Left ventricle myocardium inferior (tissue), 1 donor: ENCODE measurements around the gene SMARCD1. TPM values are rescaled to one million over a fixed set of nuclear protein-coding genes. Genes with fewer than 3 reads are reported as not detected.
A peak's percentile ranks its signal among the peaks of the same experiment; 100 is the strongest.

Source experiments
- DNase-seq: peaks from one replicate; pipeline ENCODE4 v3.0.0-alpha.2; 2020
- H3K27ac ChIP-seq: fragments of 200-600 bp; replicated peaks from 2 replicates; pipeline ENCODE4 v1.8.0; 2021
- H3K27me3 ChIP-seq: fragments of 200-600 bp; 2 replicates; pipeline ENCODE4 v1.8.0; 2021; ENCODE audit warnings: low read depth
- H3K36me3 ChIP-seq: fragments of 200-600 bp; 2 replicates; pipeline ENCODE4 v1.8.0; 2021
- H3K4me1 ChIP-seq: fragments of 200-600 bp; 2 replicates; pipeline ENCODE4 v1.8.0; 2021
- H3K4me3 ChIP-seq: fragments of 200-600 bp; 2 replicates; pipeline ENCODE4 v1.8.0; 2021; ENCODE audit warnings: mild to moderate bottlenecking, moderate library complexity
- H3K9me3 ChIP-seq: fragments of 200-600 bp; replicated peaks from 2 replicates; pipeline ENCODE4 v1.8.0; 2021
- intact Hi-C: fragments of 100-400 bp; cut with micrococcal nuclease; formaldehyde crosslinking; loops from one replicate; pipeline ENCODE4 v1.11.0; 2022
- long read RNA-seq: library from polyadenylated mRNA; unstranded; transcript quantifications from one replicate; pipeline ENCODE4 v2.0.0, GENCODE V29; 2021
- total RNA-seq: library from RNA; stranded (reverse); fragmentation: NEBNext Ultra II Directional; extraction: Animal tissue kit (Norgen Biotek cat#: 25700); gene quantifications from one replicate; pipeline ENCODE4 v1.2.1, GENCODE V29; 2021
- TF ChIP-seq, protein P1 (sequence below): fragments of 200-600 bp; IDR thresholded peaks from 2 replicates; pipeline ENCODE4 v1.8.0; 2021; ENCODE audit warnings: antibody characterized with exemption, mild to moderate bottlenecking, borderline replicate concordance
- donor health status: DM: no; HTN: yes; CAD: no; lungs with severe emphysema.

SMARCD1 gene
- total RNA-seq: 15.4 TPM
- long read RNA-seq, transcript SMARCD1-202 (13 exons, 3,658 nt): major isoform, 5 of 8 reads
- long read RNA-seq, partial matches to known transcripts: 1 of 8 reads
- long read RNA-seq, other reads (novel, unspliced or antisense): 2 of 8 reads

GRCh38 chr12:50084775-50085614 lies at the start of gene SMARCD1:
SMARCD1 (plus strand) TSS chr12:50085342; CDS start chr12:50085370, 28 bp downstream.
- Histone ChIP-seq H3K9me3 (no peaks in the 10 kb centered on the region), H3K36me3 (peaks cover 33% of the 10 kb centered on the region), H3K4me3 (peak within 1 kb of the TSS; percentile 98), H3K27me3 (peaks cover 7% of the 10 kb centered on the region), H3K4me1 (peaks cover 41% of the 10 kb centered on the region), H3K27ac (peak within 1 kb of the TSS; percentile 100)
- DNase-seq: peak; percentile 93
- intact Hi-C loops: no loop called here
- TF ChIP-seq, protein P1, sequence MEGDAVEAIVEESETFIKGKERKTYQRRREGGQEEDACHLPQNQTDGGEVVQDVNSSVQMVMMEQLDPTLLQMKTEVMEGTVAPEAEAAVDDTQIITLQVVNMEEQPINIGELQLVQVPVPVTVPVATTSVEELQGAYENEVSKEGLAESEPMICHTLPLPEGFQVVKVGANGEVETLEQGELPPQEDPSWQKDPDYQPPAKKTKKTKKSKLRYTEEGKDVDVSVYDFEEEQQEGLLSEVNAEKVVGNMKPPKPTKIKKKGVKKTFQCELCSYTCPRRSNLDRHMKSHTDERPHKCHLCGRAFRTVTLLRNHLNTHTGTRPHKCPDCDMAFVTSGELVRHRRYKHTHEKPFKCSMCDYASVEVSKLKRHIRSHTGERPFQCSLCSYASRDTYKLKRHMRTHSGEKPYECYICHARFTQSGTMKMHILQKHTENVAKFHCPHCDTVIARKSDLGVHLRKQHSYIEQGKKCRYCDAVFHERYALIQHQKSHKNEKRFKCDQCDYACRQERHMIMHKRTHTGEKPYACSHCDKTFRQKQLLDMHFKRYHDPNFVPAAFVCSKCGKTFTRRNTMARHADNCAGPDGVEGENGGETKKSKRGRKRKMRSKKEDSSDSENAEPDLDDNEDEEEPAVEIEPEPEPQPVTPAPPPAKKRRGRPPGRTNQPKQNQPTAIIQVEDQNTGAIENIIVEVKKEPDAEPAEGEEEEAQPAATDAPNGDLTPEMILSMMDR: peak; percentile 40

DNA sequence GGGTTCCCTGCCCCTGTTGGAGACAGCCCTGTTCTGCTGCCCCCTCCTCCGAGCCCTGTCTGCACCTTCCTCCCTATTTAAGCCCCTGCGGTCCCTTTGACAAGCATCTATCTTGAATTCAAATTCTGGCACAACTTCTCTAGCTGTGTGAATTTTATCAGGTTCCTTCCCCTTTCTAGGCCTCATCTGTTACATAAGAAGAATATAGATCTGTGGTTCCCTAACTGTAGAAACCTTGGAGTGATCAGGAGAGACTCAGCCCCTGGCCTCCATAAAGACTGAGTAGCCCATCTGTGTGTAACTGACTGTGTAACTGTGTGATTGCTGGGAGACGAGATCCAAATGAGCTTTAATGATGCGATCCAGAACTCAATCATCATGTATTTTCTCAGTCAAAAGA lies 46.8 kb upstream of the SMARCD1 start:
- H3K27me3 ChIP-seq: peaks cover 38% of the 10 kb centered on the region
- no peak overlapping the region for H3K4me3 ChIP-seq
- no peaks in the 10 kb centered on the region for H3K9me3 ChIP-seq
- no peaks in the 10 kb centered on the region for H3K36me3 ChIP-seq
- TF ChIP-seq, protein P1: no peak
- no peak overlapping the region for H3K27ac ChIP-seq
- intact Hi-C loops: no loop called here
- H3K4me1 ChIP-seq: no peaks in the 10 kb centered on the region
- no peak for DNase-seq

GRCh38 chr12:50039151-50039835 lies 45.8 kb upstream of the SMARCD1 start:
- intact Hi-C loops: no loop called here
- H3K27ac ChIP-seq: no peak overlapping the region
- no peaks in the 10 kb centered on the region for H3K4me1 ChIP-seq
- H3K9me3 ChIP-seq: no peaks in the 10 kb centered on the region
- DNase-seq: peak; percentile 85
- no peak overlapping the region for H3K4me3 ChIP-seq
- TF ChIP-seq, protein P1: peak; percentile 89
- H3K36me3 ChIP-seq: no peaks in the 10 kb centered on the region
- H3K27me3 ChIP-seq: peaks cover 30% of the 10 kb centered on the region

GRCh38 chr12:50040657-50041056 lies 44.5 kb upstream of the SMARCD1 start:
- Histone ChIP-seq H3K4me1 (no peaks in the 10 kb centered on the region), H3K36me3 (no peaks in the 10 kb centered on the region), H3K27ac (no peak overlapping the region), H3K27me3 (peaks cover 17% of the 10 kb centered on the region), H3K9me3 (no peaks in the 10 kb centered on the region), H3K4me3 (no peak overlapping the region)
- intact Hi-C loops: no loop called here
- no peak for DNase-seq
- TF ChIP-seq, protein P1: no peak

DNA sequence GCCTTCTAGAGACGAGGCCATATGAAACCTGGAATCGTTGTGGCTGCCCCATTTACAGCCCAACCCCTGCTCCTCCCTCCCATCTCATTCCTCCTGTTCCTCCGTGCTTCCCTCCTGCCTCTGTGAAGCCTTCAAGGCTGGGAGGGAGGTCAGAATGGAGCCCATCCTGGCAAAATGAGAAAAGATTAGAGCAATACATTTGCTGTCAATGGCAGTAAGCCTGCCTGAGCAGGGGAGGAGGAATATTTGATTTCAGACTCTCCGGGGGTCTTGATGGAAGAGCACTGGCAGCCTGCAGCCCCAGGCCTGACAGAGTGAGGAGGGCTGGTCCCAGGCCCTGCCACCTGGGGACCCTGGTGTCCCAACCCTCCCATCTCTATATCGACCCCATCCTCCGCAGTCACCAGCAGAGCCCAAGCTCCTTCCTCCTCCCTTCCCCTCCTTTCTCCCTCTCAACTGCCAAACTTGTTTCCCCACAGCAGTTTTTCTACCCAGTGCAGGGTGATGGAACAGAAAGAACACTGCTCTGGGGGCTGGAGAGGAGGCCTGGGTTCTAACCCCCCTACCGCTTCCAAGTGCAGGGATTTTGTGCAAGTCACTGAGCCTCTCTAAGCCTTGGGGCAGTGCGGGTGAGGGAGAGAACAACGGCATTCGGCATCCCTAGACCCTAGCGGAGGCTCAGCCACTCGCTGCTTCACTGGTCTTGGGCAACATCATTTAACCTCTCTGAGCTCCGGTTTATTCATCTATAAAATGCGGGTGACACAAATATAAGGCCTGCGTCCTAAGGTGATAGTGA lies 43.9 kb upstream of the SMARCD1 start:
- H3K27me3 ChIP-seq: peaks cover 12% of the 10 kb centered on the region
- TF ChIP-seq, protein P1: no peak
- no peaks in the 10 kb centered on the region for H3K4me1 ChIP-seq
- no peak overlapping the region for H3K4me3 ChIP-seq
- no peak overlapping the region for H3K27ac ChIP-seq
- intact Hi-C loops: no loop called here
- H3K9me3 ChIP-seq: no peaks in the 10 kb centered on the region
- no peak for DNase-seq
- H3K36me3 ChIP-seq: no peaks in the 10 kb centered on the region
